Effector CD8-positive, alpha-beta T cell (primary cell): ENCODE data around the gene TMEM250.
A peak's percentile ranks its signal among the peaks of the same experiment; 100 is the strongest.

Experiments used
- DNase-seq: peaks from one replicate; lab custom pipeline; 2025; lab: John Stamatoyannopoulos, UW

Gene TMEM250

DNA sequence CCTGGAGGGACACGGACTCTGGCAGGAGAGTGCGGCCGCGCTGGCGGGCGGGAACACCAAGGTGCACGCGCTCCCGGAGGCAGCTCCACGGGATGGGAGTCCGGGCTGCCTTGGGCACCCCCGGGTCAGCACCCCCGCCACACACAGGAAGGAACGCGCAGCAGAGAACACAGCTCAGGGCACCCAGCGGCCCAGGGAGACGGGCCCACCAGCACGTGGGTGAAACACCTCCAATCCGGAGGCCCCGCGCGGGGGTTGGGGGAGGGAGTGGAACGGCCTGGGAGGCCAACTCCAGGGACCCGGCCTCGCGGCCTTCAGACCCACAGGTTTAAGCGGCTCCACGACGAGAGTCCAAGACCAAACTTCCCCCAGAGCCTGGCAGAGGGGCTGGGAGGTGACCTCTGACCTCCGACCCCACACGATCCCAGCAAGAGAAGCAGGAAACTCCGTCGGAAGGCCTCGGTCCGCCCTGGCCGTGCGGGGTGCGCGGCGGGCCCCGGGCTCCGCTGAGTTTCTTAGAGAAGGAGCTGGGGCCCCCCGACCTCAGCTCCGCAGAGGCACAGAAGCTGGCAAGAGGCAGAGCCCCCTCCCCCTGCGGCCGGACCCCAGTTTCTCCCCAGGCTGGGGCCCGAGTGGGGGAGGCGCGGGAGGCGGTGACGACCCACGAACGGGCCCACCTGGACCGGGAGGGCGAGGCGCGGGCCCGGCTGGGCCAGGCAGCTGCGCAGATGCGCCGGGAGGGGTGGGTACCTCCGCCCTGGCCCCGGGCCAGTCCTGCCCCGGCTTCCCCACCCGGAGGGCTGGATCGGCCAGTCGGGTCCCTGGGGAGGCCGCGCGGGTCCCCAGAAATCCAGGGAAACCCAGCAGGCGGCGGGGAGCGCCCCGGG is 24.4 kb downstream of the TMEM250 start:
- DNase-seq = peak; percentile 37

DNA sequence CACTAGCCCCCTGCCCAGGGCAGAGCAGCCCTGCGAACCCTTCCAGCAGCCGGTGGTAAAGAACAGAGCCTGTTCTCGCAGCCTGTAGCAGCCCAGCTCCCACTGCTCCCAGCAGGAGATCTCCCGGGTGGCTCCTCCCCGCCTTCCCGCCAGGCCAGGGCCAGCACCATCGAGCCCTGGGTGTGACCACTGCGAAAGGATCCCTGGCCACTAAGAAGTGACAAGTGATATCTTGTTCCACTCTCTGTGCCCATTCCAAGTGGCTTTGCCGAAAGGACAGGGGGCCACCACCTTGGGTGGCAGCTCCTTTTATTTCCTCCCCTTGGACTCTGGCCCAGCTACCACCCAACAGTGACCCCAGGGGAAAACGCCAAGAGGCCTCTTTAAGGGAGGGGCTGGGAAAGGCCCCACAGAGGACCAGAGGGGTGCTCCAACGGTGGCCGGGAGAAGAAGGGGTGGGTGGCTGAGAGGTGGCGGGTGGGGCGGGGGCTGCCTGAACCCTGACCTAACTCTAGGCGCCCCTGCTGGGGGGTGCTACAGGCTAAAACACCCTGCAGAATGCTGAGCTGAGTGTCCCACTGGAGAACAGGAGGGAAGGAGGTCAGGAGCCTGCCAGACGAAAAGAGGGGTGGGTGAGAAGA is 25.2 kb downstream of the TMEM250 start:
- no peak for DNase-seq

DNA sequence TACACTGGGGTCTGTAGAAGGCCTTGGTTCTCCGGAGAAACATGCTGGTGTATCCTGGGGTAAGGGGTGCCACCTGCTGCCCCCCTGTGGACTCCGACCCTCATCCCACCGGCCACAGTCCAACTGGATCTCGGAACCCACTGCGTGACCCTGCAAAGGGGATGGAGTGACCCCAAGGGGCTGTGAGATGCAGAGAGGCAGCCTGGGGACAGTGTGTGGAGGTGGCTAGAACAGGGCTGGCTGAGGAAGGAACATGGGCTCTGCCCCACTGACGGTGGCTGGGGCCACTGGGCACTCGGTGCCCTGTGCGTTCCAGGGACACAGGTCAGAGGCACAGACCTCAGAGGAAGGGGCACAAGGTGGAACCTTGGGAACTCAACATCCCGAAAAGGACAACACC is 25.9 kb downstream of the TMEM250 start:
- no peak for DNase-seq

DNA sequence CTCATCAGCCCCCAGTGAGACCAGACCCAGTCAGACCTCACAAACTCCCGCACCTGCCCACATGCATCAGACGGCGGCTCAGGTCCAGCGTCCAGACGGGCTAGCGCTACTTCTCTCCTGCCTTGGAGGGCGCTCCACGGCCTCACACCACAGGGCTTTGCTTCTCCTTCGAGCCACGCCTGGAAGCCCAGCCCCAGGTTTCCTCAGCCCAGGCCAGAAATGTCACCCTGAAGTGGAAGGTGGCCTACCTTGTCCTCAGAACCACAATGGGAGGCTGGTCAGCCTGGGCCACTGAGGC is 26.4 kb downstream of the TMEM250 start:
- no peak for DNase-seq

DNA sequence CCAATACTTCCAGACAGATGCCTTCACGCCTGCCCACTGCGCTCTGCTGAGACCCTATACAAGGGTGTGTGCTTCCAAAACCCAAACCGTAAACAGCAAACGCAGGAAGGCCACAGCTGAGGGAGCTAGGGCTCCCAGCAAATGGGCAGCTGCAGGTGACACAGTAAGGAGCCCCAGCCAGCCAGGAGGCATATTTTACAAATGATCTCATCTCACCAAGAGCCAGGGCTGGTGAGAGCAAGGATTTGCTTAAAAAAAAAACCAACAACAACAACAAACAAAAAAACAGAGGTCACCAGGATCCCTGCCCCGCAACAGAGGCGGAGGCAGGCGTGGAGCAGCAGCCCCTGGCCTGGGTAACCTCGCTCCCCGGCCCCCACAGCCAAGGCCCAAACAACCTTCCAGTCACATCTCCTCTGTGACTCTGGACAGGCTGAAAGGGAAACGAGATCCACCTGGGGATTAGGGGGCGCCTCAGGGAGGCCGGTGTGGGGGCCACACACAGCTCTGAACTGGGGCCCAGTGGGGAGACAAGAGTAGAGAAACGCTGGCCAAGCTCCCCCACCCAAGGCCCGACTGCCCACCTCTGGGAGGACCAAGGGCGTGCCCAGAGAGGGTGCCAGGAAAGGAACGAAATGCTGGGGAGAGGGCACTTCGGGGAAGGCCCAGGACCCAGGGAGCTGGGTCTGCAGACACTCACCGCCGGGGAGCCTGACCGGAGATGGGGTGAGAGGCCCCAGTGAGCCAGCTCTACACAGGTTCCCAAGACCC is 26.9 kb downstream of the TMEM250 start:
- no peak for DNase-seq

DNA sequence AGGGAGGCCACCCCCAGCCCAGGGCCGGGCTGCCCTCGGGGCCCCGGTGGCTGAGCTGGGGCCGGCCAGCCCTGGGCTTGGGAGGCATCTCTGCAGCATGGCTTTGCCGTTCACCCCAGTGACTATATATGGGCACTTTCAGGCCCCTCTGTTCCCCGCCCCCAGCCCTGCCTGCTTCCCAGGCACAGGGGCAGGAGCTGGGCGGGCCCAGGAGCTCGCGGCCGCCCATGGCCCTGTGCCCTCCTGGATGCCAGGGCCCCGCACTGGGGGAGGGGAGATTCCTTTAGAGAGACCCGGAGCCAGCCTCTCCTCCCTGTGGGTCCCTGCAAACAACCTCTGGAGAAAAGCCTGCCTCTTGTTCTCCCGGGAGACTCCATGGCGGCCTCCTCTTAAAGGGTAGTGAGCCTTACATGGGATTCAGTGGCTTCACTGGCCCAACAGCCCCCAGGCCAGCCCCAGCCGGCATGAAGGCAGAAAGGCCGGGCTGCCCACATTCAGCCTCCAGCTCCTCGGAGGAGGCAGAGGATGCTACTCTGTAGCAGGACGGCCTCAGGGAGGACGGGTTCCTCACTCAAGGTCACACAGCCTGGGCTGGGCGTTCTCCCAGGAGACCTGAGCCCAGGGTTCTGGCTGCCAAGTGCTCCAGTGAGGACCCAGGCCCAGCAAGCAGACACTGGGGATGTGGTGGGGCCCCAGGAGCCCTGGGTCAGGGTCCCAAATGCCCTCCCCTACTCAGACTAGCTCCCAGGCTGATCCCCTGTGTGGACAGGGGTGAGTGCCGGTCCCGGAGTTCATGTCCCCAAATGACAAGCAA is 27.7 kb downstream of the TMEM250 start:
- DNase-seq = no peak

DNA sequence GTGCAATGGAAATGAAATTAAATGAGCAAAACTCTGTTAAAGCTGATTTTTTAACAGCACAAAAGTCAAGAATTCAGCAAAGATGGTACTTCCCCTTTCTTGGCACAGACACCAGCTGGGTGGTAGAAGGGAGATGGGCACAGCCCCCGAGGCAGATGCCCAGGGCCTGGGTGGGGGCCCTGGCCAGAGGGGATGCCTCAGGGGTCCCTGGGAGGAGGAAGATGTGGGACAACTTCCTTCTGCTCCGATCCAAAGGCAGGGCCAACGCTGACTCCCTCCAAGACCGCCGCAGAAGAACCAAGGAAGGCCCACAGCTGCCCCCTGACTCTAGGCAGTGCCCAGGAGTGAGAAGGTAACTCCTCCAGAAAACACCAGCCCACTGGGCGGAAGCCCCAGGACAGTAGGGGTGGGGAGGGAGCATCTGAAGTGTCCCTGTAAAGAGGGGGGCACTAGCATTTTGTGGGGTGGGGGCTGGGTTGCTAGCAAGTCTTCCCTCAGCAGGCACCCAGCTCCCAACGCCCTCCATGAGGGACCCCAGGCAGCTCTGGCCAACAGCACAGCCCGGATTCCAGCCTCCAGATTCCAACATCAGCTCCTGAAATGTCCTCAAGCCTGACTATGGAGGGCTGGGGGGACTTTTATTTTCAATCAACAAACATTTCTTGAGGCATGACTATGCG is 28.5 kb downstream of the TMEM250 start:
- DNase-seq = no peak

DNA sequence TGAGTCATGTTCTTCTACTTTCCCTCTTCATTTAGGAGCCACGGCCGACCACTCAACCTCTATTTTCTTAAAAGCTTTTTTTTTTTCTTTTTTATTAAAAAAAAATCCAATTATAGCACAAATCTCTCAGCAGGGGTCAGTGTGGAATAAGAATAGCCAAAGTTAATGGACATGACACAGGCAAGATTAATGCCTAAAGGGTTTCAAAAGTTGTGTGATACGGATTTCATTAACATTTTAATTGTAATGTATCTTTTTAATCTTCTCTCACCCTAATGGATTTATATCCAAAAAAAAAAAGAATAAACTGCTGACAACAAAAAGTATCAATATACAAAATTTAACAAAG is 29.0 kb downstream of the TMEM250 start:
- DNase-seq = no peak

DNA sequence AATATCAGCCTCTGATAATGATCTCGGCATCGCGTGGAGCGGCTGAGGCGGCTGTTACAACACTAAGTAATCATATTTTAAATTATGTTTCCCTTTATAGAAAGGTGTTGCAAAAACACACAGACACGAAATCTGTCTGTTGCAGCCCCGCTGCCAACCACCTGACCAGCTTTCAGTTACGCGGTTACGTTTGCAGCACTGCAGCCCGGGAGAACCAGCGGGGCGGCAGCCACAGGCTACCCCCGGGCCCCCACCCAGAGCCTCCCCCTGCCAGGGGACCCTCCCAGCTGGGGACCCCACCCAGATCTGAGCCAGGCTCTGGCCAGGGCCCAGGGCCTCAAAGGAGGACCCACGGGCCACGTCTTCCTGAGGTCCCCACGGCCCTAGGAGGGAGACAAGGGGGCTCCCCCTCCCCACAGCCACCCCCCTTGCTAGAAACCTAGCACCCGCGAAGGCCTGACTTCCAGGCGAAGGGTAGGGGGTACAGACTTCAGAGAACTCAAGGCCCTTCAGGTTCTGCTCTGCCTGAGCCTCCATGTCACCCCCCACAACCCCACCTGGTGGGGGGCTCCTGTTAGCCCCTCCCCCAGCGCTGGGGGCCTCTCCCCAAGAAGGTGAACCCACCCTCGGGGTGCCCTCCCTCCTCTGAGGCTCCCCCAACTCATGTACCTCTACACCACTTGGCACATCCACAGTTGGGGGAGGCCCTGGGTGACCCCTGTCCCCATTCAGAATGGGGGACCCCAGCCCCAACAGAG is 29.6 kb downstream of the TMEM250 start:
- no peak for DNase-seq

DNA sequence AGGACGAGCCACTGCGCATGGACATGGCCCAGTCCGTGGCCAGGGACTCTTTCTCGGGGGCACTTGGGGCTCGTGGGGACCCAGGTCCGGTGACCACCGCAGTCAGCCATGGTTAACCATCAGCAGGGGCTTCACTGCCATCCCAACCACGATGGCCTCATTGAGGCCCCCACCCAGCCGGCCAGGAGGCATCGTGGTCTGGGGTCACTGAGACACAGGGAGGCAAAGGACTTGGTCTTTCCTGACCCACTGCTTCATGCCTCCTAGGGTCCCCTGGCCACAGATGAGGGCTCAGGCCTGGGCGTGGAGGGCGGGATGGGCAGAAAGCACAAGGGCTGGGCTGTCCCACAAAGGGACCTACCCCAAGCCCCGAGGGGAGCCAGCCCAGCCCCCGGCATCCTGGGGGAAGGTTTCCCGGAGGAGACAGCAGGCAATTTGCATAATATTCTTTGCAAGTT is 30.2 kb downstream of the TMEM250 start:
- DNase-seq = no peak

DNA sequence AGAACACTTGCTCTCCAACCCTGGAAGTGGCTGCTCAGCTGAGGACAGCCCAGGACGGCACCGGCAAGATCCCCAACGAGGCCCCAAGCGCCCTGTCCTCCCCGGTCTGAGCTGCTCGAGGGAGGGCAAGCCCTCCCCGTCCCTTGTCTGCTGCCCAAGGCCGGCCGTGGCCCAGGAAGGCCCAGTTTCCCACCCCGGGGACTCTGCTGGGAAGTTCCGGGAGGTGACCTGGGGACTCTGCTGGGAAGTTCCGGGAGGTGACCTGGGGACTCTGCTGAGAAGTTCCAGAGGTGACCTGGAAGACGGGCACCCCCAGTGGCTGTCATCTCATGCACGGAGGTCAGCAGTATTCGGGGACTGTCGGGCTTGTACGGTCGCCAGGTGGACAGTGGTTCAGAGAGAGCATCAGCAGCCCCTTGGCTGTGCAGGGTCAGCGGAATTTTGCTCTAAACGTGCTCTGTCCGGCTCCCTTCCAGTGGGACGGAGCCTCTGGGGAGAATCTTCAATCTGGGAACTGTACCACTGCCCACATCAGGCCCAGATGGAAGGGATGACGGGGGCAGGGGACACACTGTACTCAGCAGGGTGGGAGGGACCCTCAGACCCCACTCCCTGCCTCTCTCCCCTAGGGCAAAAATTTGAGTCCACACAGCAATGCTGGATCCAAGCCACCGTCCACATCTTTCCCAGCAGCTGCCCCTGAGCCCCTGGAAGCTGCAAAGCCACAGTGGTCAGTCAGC is 30.8 kb downstream of the TMEM250 start:
- no peak for DNase-seq

DNA sequence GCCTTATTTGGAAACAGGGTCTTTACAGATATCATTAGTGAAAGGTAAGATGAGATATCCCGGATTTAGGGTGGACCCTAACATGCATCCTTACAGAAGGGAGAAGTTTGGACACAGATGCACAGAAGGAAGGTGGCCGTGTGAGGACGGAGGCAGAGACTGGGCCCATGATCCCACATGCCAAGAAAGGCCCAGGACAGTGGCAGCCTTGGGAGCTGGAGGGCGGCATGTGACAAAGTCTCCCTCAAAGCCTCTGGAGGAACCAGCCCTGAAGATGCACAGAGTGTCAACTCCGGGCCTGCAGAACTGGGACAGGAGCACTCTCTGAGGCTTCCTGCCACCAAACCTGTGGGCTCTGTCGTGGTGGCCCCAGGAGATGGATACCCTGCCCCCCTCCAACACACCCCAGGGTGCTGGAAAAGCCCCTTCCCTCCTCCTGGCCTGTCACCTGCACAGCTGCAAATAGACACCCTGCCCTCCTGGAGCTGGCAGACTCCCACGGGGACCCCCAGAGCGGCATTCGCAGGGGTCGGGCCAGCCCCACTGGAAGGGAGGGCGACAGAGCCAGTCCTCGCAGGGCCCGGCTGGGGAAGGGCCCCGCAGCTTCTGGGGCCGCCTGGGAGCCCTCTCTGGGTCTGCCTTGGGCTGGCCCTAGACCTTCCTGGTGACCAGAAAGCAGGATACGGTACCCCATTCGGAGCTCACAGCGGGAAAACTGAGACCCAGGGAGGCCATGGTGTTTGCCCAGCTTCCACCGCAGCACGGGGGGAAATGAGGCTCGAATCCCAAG is 31.5 kb downstream of the TMEM250 start:
- no peak for DNase-seq

DNA sequence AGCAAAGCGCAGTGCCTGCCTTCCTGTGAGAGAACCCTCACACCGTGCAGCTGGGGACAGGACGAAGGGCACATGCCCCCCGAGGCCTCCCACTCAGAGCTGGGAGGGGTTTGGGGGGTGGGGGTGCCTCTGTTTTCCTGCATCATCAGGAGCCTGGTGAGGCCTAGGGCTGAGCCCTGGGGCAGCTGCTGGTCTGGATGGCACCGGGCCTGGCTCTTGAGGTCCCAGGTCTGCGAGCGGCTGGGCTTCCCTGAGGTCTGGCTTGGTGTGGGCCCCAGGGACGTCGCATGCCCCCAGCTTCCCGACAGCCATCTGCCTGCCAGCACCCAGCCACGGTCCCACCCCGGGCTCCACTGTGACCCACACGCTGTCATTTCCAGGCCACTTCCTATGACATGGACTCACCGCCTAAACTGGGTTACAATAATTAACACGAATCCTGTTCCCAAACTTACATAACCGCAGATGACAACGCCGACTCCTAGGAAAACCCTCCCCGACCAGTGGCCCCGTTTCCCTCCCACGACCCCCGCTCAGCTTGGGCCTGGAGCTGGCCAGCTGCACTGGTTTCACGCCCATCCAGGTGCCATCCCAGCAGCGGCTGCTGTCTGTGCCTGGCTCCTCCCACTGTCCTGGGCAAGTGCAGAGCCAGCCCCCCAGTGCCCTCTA is 32.3 kb downstream of the TMEM250 start:
- no peak for DNase-seq

DNA sequence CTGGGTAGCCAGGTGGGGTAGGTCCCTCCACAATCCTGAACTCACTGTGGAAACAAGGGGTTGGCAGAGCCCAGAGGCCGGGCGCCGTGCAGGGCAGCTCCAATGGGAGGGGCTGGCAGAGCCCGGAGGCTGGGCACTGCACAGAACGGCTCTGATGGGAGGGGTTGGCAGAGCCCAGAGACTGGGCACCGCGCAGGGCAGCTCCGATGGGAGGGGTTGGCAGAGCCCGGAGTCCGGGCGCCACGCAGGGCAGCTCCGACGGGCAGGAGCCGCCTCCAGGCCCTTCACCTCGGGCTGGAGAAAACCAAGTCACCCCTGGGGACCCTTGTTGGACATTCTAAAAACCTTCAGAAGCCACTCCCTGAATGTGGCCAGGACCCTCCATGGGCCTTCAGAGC is 32.9 kb downstream of the TMEM250 start:
- no peak for DNase-seq

DNA sequence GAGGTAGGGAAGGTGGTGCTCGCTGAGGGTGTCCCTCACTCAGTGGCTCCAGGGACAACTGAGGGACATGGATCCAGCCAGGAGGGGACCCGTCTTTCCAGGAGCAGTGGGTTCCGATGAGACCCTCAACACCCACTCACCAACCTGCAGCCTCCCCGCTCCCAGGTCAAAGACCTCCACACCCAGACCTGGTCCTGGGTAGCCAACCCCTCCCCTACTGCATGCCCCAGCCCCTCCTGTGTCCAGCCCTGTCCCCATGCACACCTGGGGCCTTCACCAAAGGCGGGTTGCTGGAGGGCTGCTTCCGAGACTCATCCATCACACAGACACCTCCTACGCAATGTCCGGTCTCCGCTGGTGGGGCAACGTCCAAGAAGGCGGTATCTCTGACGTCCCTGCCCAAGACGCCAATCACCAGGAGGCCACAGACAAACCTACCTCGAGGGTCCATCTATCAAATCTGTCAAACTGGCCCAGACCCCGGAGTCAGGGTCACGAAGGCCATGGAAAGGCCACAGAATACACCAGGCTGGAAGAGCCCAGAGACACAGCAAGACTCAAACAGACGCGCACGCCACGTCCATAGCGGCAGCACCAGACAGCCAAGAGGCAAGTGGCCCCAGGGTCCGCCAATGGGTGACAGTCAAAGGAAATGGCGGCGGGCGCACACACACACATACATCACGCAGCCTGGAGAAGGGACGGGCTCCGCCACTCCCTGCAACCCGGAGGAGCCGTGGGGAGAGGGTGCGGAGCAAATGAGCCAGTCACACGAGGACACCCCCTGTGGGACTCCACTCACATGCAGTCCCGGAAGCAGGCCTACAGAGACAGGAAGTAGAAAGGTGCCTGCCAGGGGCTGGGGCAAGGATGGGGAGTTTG is 34.4 kb downstream of the TMEM250 start:
- DNase-seq = no peak

DNA sequence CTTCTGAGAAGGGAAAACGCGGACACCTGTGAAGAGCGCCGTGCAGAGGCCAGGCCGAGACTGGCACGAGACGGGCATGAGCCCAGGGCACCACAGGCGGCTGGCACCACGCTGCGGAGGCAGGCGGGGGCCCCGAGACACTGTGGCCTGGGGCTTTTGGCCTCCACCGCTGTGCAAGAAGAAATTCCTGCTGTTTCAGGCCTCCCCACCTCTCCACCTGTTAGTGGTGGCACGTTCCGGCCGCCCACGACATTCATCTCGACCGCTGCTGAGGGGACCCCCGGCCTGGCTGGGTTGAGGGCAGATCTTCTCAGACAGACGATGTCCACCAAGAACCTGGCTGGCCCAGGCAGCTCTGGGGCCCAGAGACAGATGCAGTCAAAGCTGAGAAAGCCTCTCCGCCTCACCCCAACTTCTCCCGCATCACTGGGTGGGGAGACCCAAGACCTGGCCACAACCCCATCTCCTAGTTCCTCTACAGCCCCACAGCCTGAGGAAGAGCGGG is 35.1 kb downstream of the TMEM250 start:
- DNase-seq = no peak
